ENCODE results near the gene RPS29. TPM values are rescaled to one million over a fixed set of nuclear protein-coding genes. Genes with fewer than 3 reads are reported as not detected.

Gene RPS29
- total and polyA plus RNA-seq, 2 of the 13 experiments (the other 11 are each of a cell fraction or from before 2014, with no cell fraction given): 4,303 to 8,215 TPM

DNA sequence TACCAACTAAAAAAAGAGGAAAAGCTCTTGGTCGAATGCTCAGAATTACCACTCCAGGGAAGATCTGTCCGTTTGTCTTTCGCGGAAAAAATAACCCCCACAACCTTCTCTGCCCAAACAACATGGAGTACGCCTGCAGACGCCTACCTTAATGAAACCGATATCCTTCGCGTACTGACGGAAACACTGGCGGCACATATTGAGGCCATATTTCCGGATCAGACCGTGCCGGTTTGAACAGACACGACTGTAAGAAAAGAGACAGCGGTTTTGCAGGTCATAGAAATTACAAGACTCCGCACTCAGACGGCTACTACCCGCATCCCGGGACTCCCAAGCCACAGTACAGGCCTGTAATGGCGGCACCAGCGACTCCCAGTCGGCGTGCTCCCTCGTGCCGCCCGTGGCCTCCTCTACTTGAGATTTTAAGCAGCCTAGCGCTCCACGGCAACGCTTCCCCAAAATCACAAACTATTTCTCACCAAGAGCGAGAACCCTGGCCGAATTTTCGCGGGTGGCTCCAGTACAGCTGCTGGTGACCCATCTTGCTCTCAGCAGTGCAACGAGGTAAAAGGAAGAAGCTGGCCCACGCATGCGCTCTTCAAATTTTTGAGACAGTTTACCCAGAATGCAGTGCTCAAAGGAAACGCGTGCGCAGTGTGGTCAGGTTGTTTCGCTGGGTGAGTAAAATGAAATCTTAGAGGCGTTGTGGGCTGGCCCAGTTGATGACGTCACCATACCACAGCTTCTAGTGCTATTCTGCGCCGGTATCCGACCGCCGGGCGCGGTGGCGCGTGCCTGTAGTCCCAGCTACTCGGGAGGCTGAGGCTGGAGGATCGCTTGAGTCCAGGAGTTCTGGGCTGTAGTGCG is at the start of gene RPS29 (continued):
- TF ChIP-seq, protein P1, sequence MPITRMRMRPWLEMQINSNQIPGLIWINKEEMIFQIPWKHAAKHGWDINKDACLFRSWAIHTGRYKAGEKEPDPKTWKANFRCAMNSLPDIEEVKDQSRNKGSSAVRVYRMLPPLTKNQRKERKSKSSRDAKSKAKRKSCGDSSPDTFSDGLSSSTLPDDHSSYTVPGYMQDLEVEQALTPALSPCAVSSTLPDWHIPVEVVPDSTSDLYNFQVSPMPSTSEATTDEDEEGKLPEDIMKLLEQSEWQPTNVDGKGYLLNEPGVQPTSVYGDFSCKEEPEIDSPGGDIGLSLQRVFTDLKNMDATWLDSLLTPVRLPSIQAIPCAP (CRISPR knock-in tag; IDR thresholded peaks at IDR 0.05; ENCODE audit: low read depth): no peak
- TF ChIP-seq, protein P2, sequence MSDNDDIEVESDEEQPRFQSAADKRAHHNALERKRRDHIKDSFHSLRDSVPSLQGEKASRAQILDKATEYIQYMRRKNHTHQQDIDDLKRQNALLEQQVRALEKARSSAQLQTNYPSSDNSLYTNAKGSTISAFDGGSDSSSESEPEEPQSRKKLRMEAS (IDR thresholded peaks at IDR 0.05): peak; percentile 72
- TF ChIP-seq DR1 (CRISPR knock-in tag; IDR thresholded peaks at IDR 0.05) (peak; percentile 91), EZH2 (conservative IDR thresholded peaks at IDR 0.05; ENCODE audit: low read depth, low read length) (no peak), ZNF770 (CRISPR knock-in tag; IDR thresholded peaks at IDR 0.05) (peak; percentile 99), ZNF18 (CRISPR knock-in tag; IDR thresholded peaks at IDR 0.05; ENCODE audit: insufficient replicate concordance) (no peak), ATF4 (CRISPR knock-in tag; IDR thresholded peaks at IDR 0.05) (no peak), ZNF484 (CRISPR knock-in tag; IDR thresholded peaks at IDR 0.05; ENCODE audit: borderline replicate concordance, low read depth) (no peak), ZBTB14 (CRISPR knock-in tag; IDR thresholded peaks at IDR 0.05) (peak; percentile 49; the same call in 1 of the 2 replicates), ZNF441 (CRISPR knock-in tag; IDR thresholded peaks at IDR 0.05; ENCODE audit: borderline replicate concordance) (no peak), NFE2 (CRISPR knock-in tag; IDR thresholded peaks at IDR 0.05) (no peak), HNRNPK (IDR thresholded peaks at IDR 0.05; ENCODE audit: low read depth, low read length, poor library complexity, severe bottlenecking) (no peak), AGO2 (optimal IDR thresholded peaks at IDR 0.05; ENCODE audit: low read depth, low read length) (no peak), MAF1 (CRISPR knock-in tag; IDR thresholded peaks at IDR 0.05; ENCODE audit: borderline replicate concordance) (peak; percentile 99), KDM1A (CRISPR knock-in tag; IDR thresholded peaks at IDR 0.05) (peak; percentile 56), SNAI1 (CRISPR knock-in tag; IDR thresholded peaks at IDR 0.05; ENCODE audit: borderline replicate concordance) (no peak), MIER2 (CRISPR knock-in tag; IDR thresholded peaks at IDR 0.05) (no peak), ZBTB7A (CRISPR knock-in tag; IDR thresholded peaks at IDR 0.05) (no peak), ZNF674 (CRISPR knock-in tag; IDR thresholded peaks at IDR 0.05; ENCODE audit: low read depth) (no peak)
